H1 (cell line): ENCODE measurements around the gene INPP5K. TPM values are rescaled to one million over a fixed set of nuclear protein-coding genes. Genes with fewer than 3 reads are reported as not detected.

Experiments
- CTCF ChIA-PET: fragments of 300-600 bp; sonication (Branson Sonifier 250); formaldehyde crosslinking; loops from one replicate; lab custom pipeline; 2021; ENCODE audit not compliant: partially characterized antibody; lab: Charles Lee
- POLR2A ChIA-PET: fragments of 300-600 bp; sonication (Branson Sonifier 250); formaldehyde crosslinking; loops from one replicate; lab custom pipeline; 2021; ENCODE audit warnings: inconsistent platforms; ENCODE audit not compliant: partially characterized antibody; lab: Charles Lee
- DNase-seq, 2 experiments: peaks; one replicate each; pipeline versions ENCODE4 v3.0.0 to v3.0.0-alpha.2; 2010 to 2022; ENCODE audit warnings: low spot score in 2 of 2, low read depth in 1 of 2, mixed read lengths in 1 of 2
- FAIRE-seq: peaks from 2 replicates; lab custom pipeline; 2011; peaks lifted over from hg19 to GRCh38; lab: Jason Lieb, UNC
- H2AFZ ChIP-seq: 2 replicates; pipeline ENCODE4 v1.8.1; 2012; ENCODE audit warnings: low read length, inconsistent platforms
- H2AK5ac ChIP-seq: 2 replicates; pipeline ENCODE4 v1.6.1; 2013; ENCODE audit warnings: low read depth, low read length
- H2BK120ac ChIP-seq: replicated peaks from 2 replicates; pipeline ENCODE3; 2013; ENCODE audit warnings: low read depth, low read length, inconsistent platforms
- H2BK12ac ChIP-seq: 2 replicates; pipeline ENCODE4 v1.6.1; 2013; ENCODE audit warnings: low read depth, low read length
- H2BK15ac ChIP-seq: 2 replicates; pipeline ENCODE4 v1.6.1; 2013; ENCODE audit warnings: low read length
- H2BK20ac ChIP-seq: 2 replicates; pipeline ENCODE4 v1.6.1; 2013; ENCODE audit warnings: low read length
- H2BK5ac ChIP-seq: 2 replicates; pipeline ENCODE4 v1.6.1; 2013; ENCODE audit warnings: low read depth, low read length
- H3K14ac ChIP-seq: 2 replicates; pipeline ENCODE4 v1.6.1; 2013; ENCODE audit warnings: inconsistent platforms; ENCODE audit not compliant: insufficient read length
- H3K18ac ChIP-seq: 2 replicates; pipeline ENCODE4 v1.6.1; 2013; ENCODE audit warnings: low read length; ENCODE audit errors: extremely low read depth
- H3K23ac ChIP-seq: 2 replicates; pipeline ENCODE4 v1.6.1; 2013; ENCODE audit warnings: inconsistent platforms; ENCODE audit not compliant: insufficient read length
- H3K23me2 ChIP-seq: 2 replicates; pipeline ENCODE4 v1.6.1; 2013; ENCODE audit warnings: low read depth, low read length
- H3K27ac ChIP-seq: 2 replicates; pipeline ENCODE4 v1.6.1; 2011; ENCODE audit warnings: low read depth, low read length, inconsistent platforms
- H3K27me3 ChIP-seq, 4 experiments: replicated peaks in 1 of 4; 1 replicate in 1 of 4; 2 replicates in 3 of 4; pipeline versions ENCODE4 v1.6.1 to v1.8.1; 2011 to 2013; ENCODE audit warnings: low read length in 3 of 4, mild to moderate bottlenecking in 3 of 4, inconsistent platforms in 2 of 4, mixed read lengths in 2 of 4, moderate library complexity in 1 of 4; ENCODE audit not compliant: control insufficient read depth in 3 of 4, insufficient read depth in 3 of 4; ENCODE audit errors: extremely low read depth in 1 of 4
- H3K36me3 ChIP-seq, 4 experiments: 2 replicates each; pipeline versions ENCODE4 v1.6.1 to v1.8.1; 2011 to 2013; ENCODE audit warnings: mild to moderate bottlenecking in 4 of 4, low read length in 3 of 4, moderate library complexity in 2 of 4, control low read depth in 1 of 4, inconsistent platforms in 1 of 4; ENCODE audit not compliant: insufficient read depth in 4 of 4, control insufficient read depth in 2 of 4
- H3K4ac ChIP-seq: replicated peaks from 2 replicates; pipeline ENCODE3; 2013; ENCODE audit warnings: low read length, low read depth, mixed read lengths, inconsistent platforms; ENCODE audit not compliant: insufficient read length
- H3K4me1 ChIP-seq, 4 experiments: replicated peaks in 1 of 4; 1 replicate in 1 of 4; 2 replicates in 3 of 4; pipeline versions ENCODE4 v1.6.1 to v1.8.1; 2011 to 2013; ENCODE audit warnings: low read length in 3 of 4, inconsistent platforms in 2 of 4, mixed read lengths in 1 of 4; ENCODE audit not compliant: insufficient read depth in 4 of 4, control insufficient read depth in 3 of 4
- H3K4me2 ChIP-seq, 2 experiments: 2 replicates each; pipeline versions ENCODE4 v1.6.1 to v1.8.1; 2011 to 2013; ENCODE audit warnings: low read depth in 2 of 2, low read length in 2 of 2, control low read depth in 1 of 2, inconsistent platforms in 1 of 2, mild to moderate bottlenecking in 1 of 2; ENCODE audit not compliant: insufficient read depth in 1 of 2
- H3K4me3 ChIP-seq, 4 experiments: fragments of 200-600, 300-600 bp in 1 of 4; sonication (generic), shearing (Covaris generic), sonication (Bioruptor Twin) in 1 of 4; 2 replicates each; pipeline versions ENCODE4 v1.5.1 to v1.8.1; 2011 to 2016; ENCODE audit warnings: low read length in 4 of 4, low read depth in 3 of 4, control low read depth in 2 of 4, inconsistent platforms in 2 of 4, mild to moderate bottlenecking in 2 of 4, mixed read lengths in 1 of 4, moderate library complexity in 1 of 4; ENCODE audit not compliant: insufficient read depth in 2 of 4; ENCODE audit errors: extremely low read depth in 1 of 4
- H3K56ac ChIP-seq: replicated peaks from 2 replicates; pipeline ENCODE3; 2013; ENCODE audit warnings: low read depth, mild to moderate bottlenecking, mixed read lengths, low read length, inconsistent platforms; ENCODE audit not compliant: insufficient read length
- H3K79me1 ChIP-seq: 2 replicates; pipeline ENCODE4 v1.6.1; 2013; ENCODE audit warnings: low read depth, low read length, control low read depth
- H3K79me2 ChIP-seq, 2 experiments: 2 replicates each; pipeline versions ENCODE4 v1.6.1 to v1.8.1; 2012 to 2013; ENCODE audit warnings: low read length in 2 of 2, mild to moderate bottlenecking in 2 of 2, inconsistent platforms in 1 of 2; ENCODE audit not compliant: insufficient read depth in 2 of 2, control insufficient read depth in 1 of 2
- H3K9ac ChIP-seq, 4 experiments: replicated peaks in 1 of 4; 1 replicate in 1 of 4; 2 replicates in 3 of 4; pipeline versions ENCODE4 v1.6.1 to v1.8.1; 2011 to 2013; ENCODE audit warnings: low read depth in 3 of 4, low read length in 3 of 4, control low read depth in 2 of 4, mild to moderate bottlenecking in 2 of 4, moderate library complexity in 2 of 4, inconsistent platforms in 1 of 4; ENCODE audit errors: extremely low read depth in 1 of 4
- H3K9me3 ChIP-seq, 2 experiments: 2 replicates each; pipeline versions ENCODE4 v1.6.1 to v1.8.1; 2012 to 2013; ENCODE audit warnings: mild to moderate bottlenecking in 2 of 2, moderate library complexity in 2 of 2, control low read depth in 1 of 2, inconsistent platforms in 1 of 2, low read depth in 1 of 2, low read length in 1 of 2, mixed read lengths in 1 of 2; ENCODE audit not compliant: insufficient read depth in 2 of 2
- H4K20me1 ChIP-seq, 2 experiments: replicated peaks in 1 of 2; 2 replicates each; pipeline versions ENCODE3 to v1.8.1; 2011 to 2013; ENCODE audit warnings: inconsistent platforms in 2 of 2, low read length in 2 of 2, mild to moderate bottlenecking in 1 of 2; ENCODE audit not compliant: insufficient read depth in 2 of 2, control insufficient read depth in 1 of 2
- H4K5ac ChIP-seq: 2 replicates; pipeline ENCODE4 v1.6.1; 2013; ENCODE audit warnings: low read length, low read depth, mixed read lengths, inconsistent platforms; ENCODE audit not compliant: insufficient read length
- H4K8ac ChIP-seq: 2 replicates; pipeline ENCODE4 v1.8.0; 2013; ENCODE audit warnings: mild to moderate bottlenecking, moderate library complexity, low read length, inconsistent platforms; ENCODE audit not compliant: insufficient read depth; ENCODE audit errors: extremely low read depth
- H4K91ac ChIP-seq: replicated peaks from 2 replicates; pipeline ENCODE3; 2013; ENCODE audit warnings: low read length, mixed read lengths, inconsistent platforms; ENCODE audit not compliant: insufficient read length
- WGBS, 2 experiments: shearing (Covaris generic) in 1 of 2; methylation state at CpG; one replicate each; pipeline versions ENCODE4 v1.1.6 to v1.1.7; 2013 to 2015; ENCODE audit warnings: low lambda C conversion rate in 2 of 2, mixed read lengths in 2 of 2, inconsistent platforms in 1 of 2, low coverage in 1 of 2, missing lambda C conversion rate in 1 of 2; ENCODE audit not compliant: insufficient replicate concordance in 2 of 2, insufficient coverage in 1 of 2, insufficient read length in 1 of 2; ENCODE audit errors: extremely low coverage in 1 of 2, missing lambda C conversion rate in 1 of 2; 5-methylcytosine and 5-hydroxymethylcytosine counted together
- polyA plus RNA-seq, 7 experiments: library from polyadenylated mRNA; depleted of rRNA in 3 of 7; stranded (reverse) in 5 of 7; unstranded in 2 of 7; fragments of >200 nt in 5 of 7; fragments of 200-250 nt in 2 of 7; gene quantifications; 1 replicate in 5 of 7; 2 replicates in 1 of 7; 4 replicates in 1 of 7; pipeline versions ENCODE4 v1.2.1 to v1.2.3, GENCODE V29; 2011 to 2013; ENCODE audit warnings: missing spikeins in 2 of 7, mixed read lengths in 2 of 7
- total RNA-seq: library from RNA; stranded (reverse); fragmentation: NEBNext Ultra II Directional; extraction: Animal tissue kit (Norgen Biotek cat#: 25700); gene quantifications from 2 replicates; pipeline ENCODE4 v1.2.1, GENCODE V29; 2021

INPP5K gene
- total and polyA plus RNA-seq, 2 of the 8 experiments (the other 6 are each of a cell fraction or from before 2014, with no cell fraction given), result 21.0 to 24.1 TPM

GRCh38 chr17:1446201-1446600, 70.2 kb downstream of the INPP5K start:
- no peak overlapping the region for H2BK5ac ChIP-seq
- H3K4ac ChIP-seq, result no peak overlapping the region
- no peak overlapping the region for H4K91ac ChIP-seq
- no peak overlapping the region for H3K14ac ChIP-seq
- H2BK15ac ChIP-seq, result no peak overlapping the region
- no peak overlapping the region for H2BK120ac ChIP-seq
- H3K4me1 ChIP-seq, result no peaks in the 10 kb centered on the region
- no peaks in the 10 kb centered on the region for H3K23me2 ChIP-seq
- peaks cover 44 to 89% of the 10 kb centered on the region in 2 experiments for H3K79me2 ChIP-seq
- H3K27me3 ChIP-seq, result no peaks in the 10 kb centered on the region
- 95% methylated on average over 12 of the region's 12 CpGs; no CpG with 5 or more reads in 1 of the 2 experiments for WGBS, 2 experiments
- ChIA-PET CTCF (interaction anchor here (0.7 kb wide), 1 partner anchor 26 kb away, joined by 6 read pairs; no protein-coding TSS in a partner anchor), POLR2A (interaction anchor here (0.6 to 3.7 kb wide), 4 partner anchors 8 to 46 kb away, joined by 4 to 13 read pairs (median 6); partner anchors contain the start of genes CRK and YWHAE)
- H3K79me1 ChIP-seq, result peaks cover 3% of the 10 kb centered on the region
- H3K9me3 ChIP-seq, result no peaks in the 10 kb centered on the region
- DNase-seq (no peak), FAIRE-seq (no peak)
- no peak overlapping the region for H3K4me2 ChIP-seq
- H4K20me1 ChIP-seq, result peaks cover 5 to 24% of the 10 kb centered on the region in 2 experiments
- H2AK5ac ChIP-seq, result no peak overlapping the region
- no peak overlapping the region for H3K27ac ChIP-seq
- no peak overlapping the region for H3K9ac ChIP-seq
- no peak overlapping the region for H2AFZ ChIP-seq
- no peak overlapping the region for H3K18ac ChIP-seq
- no peak overlapping the region for H4K8ac ChIP-seq
- no peak overlapping the region for H4K5ac ChIP-seq
- no peak overlapping the region for H3K56ac ChIP-seq
- peaks cover 0 to 2% (median 0%) of the 10 kb centered on the region in 4 experiments; a peak in 2 of 8 replicates for H3K36me3 ChIP-seq
- H3K23ac ChIP-seq, result no peak overlapping the region
- no peak overlapping the region for H2BK20ac ChIP-seq
- no peak overlapping the region for H2BK12ac ChIP-seq
- no peak overlapping the region for H3K4me3 ChIP-seq
